ENCODE data around the gene TXNRD1. TPM values are rescaled to one million over a fixed set of nuclear protein-coding genes. Genes with fewer than 3 reads are reported as not detected.

The TXNRD1 gene
- total and polyA plus RNA-seq, 2 of the 8 experiments (the other 6 are each of a cell fraction or from before 2014, with no cell fraction given) = 56.8 to 127 TPM

GRCh38 chr12:104386461-104386860 is 170.9 kb downstream of the TXNRD1 start:
- ChIA-PET CTCF (ENCODE audit: partially characterized antibody) (interaction anchor here (0.7 to 1.9 kb wide), 3 partner anchors 12 to 268 kb away, joined by 3 to 6 read pairs (median 4); no protein-coding TSS in a partner anchor), POLR2A (ENCODE audit: partially characterized antibody) (no interaction called here)
- Histone ChIP-seq H3K36me3 (ENCODE audit: control insufficient read depth in 2 of 4, insufficient read depth in 4 of 4, low read length in 3 of 4) (no peaks in the 10 kb centered on the region), H2BK5ac (ENCODE audit: low read depth, low read length) (no peak overlapping the region), H2BK12ac (ENCODE audit: low read depth, low read length) (no peak overlapping the region), H2BK20ac (ENCODE audit: low read length) (no peak overlapping the region), H3K14ac (ENCODE audit: insufficient read length) (no peak overlapping the region), H3K9ac (replicated peaks in 1 of 4; ENCODE audit: extremely low read depth in 1 of 4, low read depth in 3 of 4, low read length in 3 of 4) (no peak overlapping the region), H3K56ac (replicated peaks; ENCODE audit: insufficient read length, low read depth, low read length) (no peak overlapping the region), H3K4me3 (ENCODE audit: extremely low read depth in 1 of 4, insufficient read depth in 2 of 4, low read depth in 3 of 4, low read length in 4 of 4) (no peak overlapping the region), H3K23me2 (ENCODE audit: low read depth, low read length) (peaks cover 3% of the 10 kb centered on the region; the same call in 1 of the 2 replicates), H3K9me3 (ENCODE audit: insufficient read depth in 2 of 2, low read depth in 1 of 2, low read length in 1 of 2) (no peaks in the 10 kb centered on the region), H3K18ac (ENCODE audit: extremely low read depth, low read length) (no peak overlapping the region), H3K4ac (replicated peaks; ENCODE audit: insufficient read length, low read depth, low read length) (no peak overlapping the region), H2BK15ac (ENCODE audit: low read length) (no peak overlapping the region), H2BK120ac (replicated peaks; ENCODE audit: low read depth, low read length) (no peak overlapping the region), H4K8ac (ENCODE audit: extremely low read depth, insufficient read depth, low read length) (no peak overlapping the region), H4K91ac (replicated peaks; ENCODE audit: insufficient read length, low read length) (no peak overlapping the region), H3K79me2 (ENCODE audit: control insufficient read depth in 1 of 2, insufficient read depth in 2 of 2, low read length in 2 of 2) (no peaks in the 10 kb centered on the region), H2AFZ (ENCODE audit: low read length) (no peak overlapping the region), H4K20me1 (replicated peaks in 1 of 2; ENCODE audit: control insufficient read depth in 1 of 2, insufficient read depth in 2 of 2, low read length in 2 of 2) (no peaks in the 10 kb centered on the region), H3K4me2 (ENCODE audit: insufficient read depth in 1 of 2, low read depth in 2 of 2, low read length in 2 of 2) (no peak overlapping the region), H4K5ac (ENCODE audit: insufficient read length, low read depth, low read length) (no peak overlapping the region), H3K23ac (ENCODE audit: insufficient read length) (no peak overlapping the region), H2AK5ac (ENCODE audit: low read depth, low read length) (no peak overlapping the region), H3K27me3 (replicated peaks in 1 of 4; ENCODE audit: control insufficient read depth in 3 of 4, extremely low read depth in 1 of 4, insufficient read depth in 3 of 4, low read length in 3 of 4) (no peaks in the 10 kb centered on the region), H3K27ac (ENCODE audit: low read depth, low read length) (no peak overlapping the region), H3K79me1 (ENCODE audit: low read depth, low read length) (no peaks in the 10 kb centered on the region), H3K4me1 (replicated peaks in 1 of 4; ENCODE audit: control insufficient read depth in 3 of 4, insufficient read depth in 4 of 4, low read length in 3 of 4) (peaks cover 0 to 3% (median 3%) of the 10 kb centered on the region in 4 experiments; a peak in 4 of 7 replicates)
- WGBS, 2 experiments (ENCODE audit: extremely low coverage in 1 of 2, insufficient coverage in 1 of 2, insufficient read length in 1 of 2, insufficient replicate concordance in 2 of 2, low coverage in 1 of 2, low lambda C conversion rate in 2 of 2, missing lambda C conversion rate in 1 of 2) = 84% methylated on average over 3 of the region's 3 CpGs; no CpG with 5 or more reads in 1 of the 2 experiments
- TF ChIP-seq CBX5 (IDR thresholded peaks at IDR 0.05; ENCODE audit: low read depth, low read length) (no peak), CHD2 (IDR thresholded peaks at IDR 0.05; ENCODE audit: low read length) (no peak), GTF2F1 (IDR thresholded peaks at IDR 0.05; ENCODE audit: borderline replicate concordance, low read depth, low read length) (no peak), POU5F1 (IDR thresholded peaks at IDR 0.05; ENCODE audit: low read depth, low read length) (no peak)
- TF ChIP-seq, protein P1, sequence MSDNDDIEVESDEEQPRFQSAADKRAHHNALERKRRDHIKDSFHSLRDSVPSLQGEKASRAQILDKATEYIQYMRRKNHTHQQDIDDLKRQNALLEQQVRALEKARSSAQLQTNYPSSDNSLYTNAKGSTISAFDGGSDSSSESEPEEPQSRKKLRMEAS (IDR thresholded peaks at IDR 0.05) = no peak
- DNase-seq (ENCODE audit: low read depth in 1 of 2, low spot score in 2 of 2) = no peak
- FAIRE-seq = no peak

Data from H1 (cell line).